DMS53 treated with DMSO at 0.1 percent for 48 hours (cell line): Measurements from ENCODE around the gene LAMC2.
A peak's percentile ranks its signal among the peaks of the same experiment; 100 is the strongest.

Experiments used
- DNase-seq: peaks from one replicate; lab custom pipeline; 2025; ENCODE audit not compliant: unreplicated experiment; lab: John Stamatoyannopoulos, UW

LAMC2 gene

GRCh38 chr1:183212870-183213269 lies 26.8 kb downstream of the LAMC2 start:
- no peak for DNase-seq

GRCh38 chr1:183214021-183214970 lies 28.2 kb downstream of the LAMC2 start:
- no peak for DNase-seq

GRCh38 chr1:183215076-183215720 lies 29.1 kb downstream of the LAMC2 start:
- DNase-seq, result no peak

- DNase-seq, result no peak
Observed at GRCh38 chr1:183215936-183216335, 29.9 kb downstream of the LAMC2 start.

GRCh38 chr1:183218027-183218618 lies 32.1 kb downstream of the LAMC2 start:
- DNase-seq, result no peak

GRCh38 chr1:183218971-183219615 lies 33.0 kb downstream of the LAMC2 start:
- no peak for DNase-seq

- DNase-seq, result no peak
Observed at GRCh38 chr1:183219616-183220009, 33.5 kb downstream of the LAMC2 start.

- no peak for DNase-seq
Observed at GRCh38 chr1:183222909-183223308, 36.8 kb downstream of the LAMC2 start.

GRCh38 chr1:183223467-183223866 lies 37.4 kb downstream of the LAMC2 start:
- DNase-seq, result no peak

- DNase-seq, result no peak
Observed at GRCh38 chr1:183226361-183226760, 40.3 kb downstream of the LAMC2 start.

GRCh38 chr1:183226963-183227362 lies 40.9 kb downstream of the LAMC2 start:
- DNase-seq, result peak; percentile 97

GRCh38 chr1:183227422-183228346 lies 41.6 kb downstream of the LAMC2 start:
- peak; percentile 19 for DNase-seq

- DNase-seq, result no peak
Observed at GRCh38 chr1:183228347-183229220, 42.5 kb downstream of the LAMC2 start.

- no peak for DNase-seq
Observed at GRCh38 chr1:183230413-183230812, 44.3 kb downstream of the LAMC2 start.

GRCh38 chr1:183231545-183231944 lies 45.5 kb downstream of the LAMC2 start:
- DNase-seq, result peak; percentile 25

- DNase-seq, result no peak
Observed at GRCh38 chr1:183233113-183233512, 47.0 kb downstream of the LAMC2 start.

- peak; percentile 78 for DNase-seq
Observed at GRCh38 chr1:183234660-183235476, 48.8 kb downstream of the LAMC2 start.

- DNase-seq, result no peak
Observed at GRCh38 chr1:183235503-183235902, 49.4 kb downstream of the LAMC2 start.
